ENCODE measurements around the gene CHD2. TPM values are rescaled to one million over a fixed set of nuclear protein-coding genes. Genes with fewer than 3 reads are reported as not detected.

The CHD2 gene
- total and polyA plus RNA-seq, 4 donors = 13.9 to 90.2 (median 49.4) TPM

- H3K9me3 ChIP-seq (ENCODE audit: control insufficient read depth in 4 of 4, low read length in 3 of 4) = no peaks in the 10 kb centered on the region
- TF ChIP-seq RXRA (IDR thresholded peaks at IDR 0.05) = no peak
- TF ChIP-seq YY1 (IDR thresholded peaks at IDR 0.05) = no peak
- TF ChIP-seq RAD21 (IDR thresholded peaks at IDR 0.05) = no peak
- TF ChIP-seq GABPA (IDR thresholded peaks at IDR 0.05 in 1 of 2, conservative IDR thresholded peaks at IDR 0.05 in 1 of 2) = no peak
- TF ChIP-seq FOXA2 (IDR thresholded peaks at IDR 0.05) = no peak
- TF ChIP-seq MAX (IDR thresholded peaks at IDR 0.05) = no peak
- no peak for TF ChIP-seq ATF3 (IDR thresholded peaks at IDR 0.05)
- TF ChIP-seq HNF4A (conservative IDR thresholded peaks at IDR 0.05) = no peak
- no peak for TF ChIP-seq FOXA1 (IDR thresholded peaks at IDR 0.05)
- TF ChIP-seq EGR1 (IDR thresholded peaks at IDR 0.05; ENCODE audit: low read depth in 2 of 2) = no peak
- TF ChIP-seq NR2F2 (IDR thresholded peaks at IDR 0.05) = no peak
- TF ChIP-seq TAF1 (conservative IDR thresholded peaks at IDR 0.05) = no peak
- no peak for TF ChIP-seq JUND (IDR thresholded peaks at IDR 0.05)
- TF ChIP-seq SP1 (IDR thresholded peaks at IDR 0.05) = no peak
- TF ChIP-seq HNF4G (IDR thresholded peaks at IDR 0.05) = no peak
- no peak for TF ChIP-seq CTCF (IDR thresholded peaks at IDR 0.05; ENCODE audit: low read depth, low read length, missing input control)
- no peak for TF ChIP-seq REST (IDR thresholded peaks at IDR 0.05)
- no peak for TF ChIP-seq ZBTB33 (IDR thresholded peaks at IDR 0.05)
- peaks cover 21 to 81% (median 66%) of the 10 kb centered on the region in 4 donors for H3K36me3 ChIP-seq (ENCODE audit: control insufficient read depth in 4 of 4, insufficient read depth in 3 of 4, low read depth in 1 of 4, low read length in 3 of 4)
- no peaks in the 10 kb centered on the region for H3K27me3 ChIP-seq (ENCODE audit: control insufficient read depth in 4 of 4, insufficient read depth in 4 of 4, low read length in 3 of 4)
- no peak overlapping the region for H3K9ac ChIP-seq (ENCODE audit: low read depth in 1 of 2, low read length in 2 of 2)
- 96% methylated on average over 4 of the region's 4 CpGs for WGBS
- no peak overlapping the region for H3K27ac ChIP-seq (ENCODE audit: low read depth in 1 of 2, low read length in 2 of 2)
- DNase-seq (ENCODE audit: low spot score) = no peak
- no peak overlapping the region for H3K4me3 ChIP-seq (ENCODE audit: low read depth in 1 of 3, low read length in 3 of 3)
- H3K4me1 ChIP-seq (ENCODE audit: control insufficient read depth in 4 of 4, insufficient read depth in 4 of 4, low read length in 3 of 4) = no peaks in the 10 kb centered on the region
Observed at GRCh38 chr15:92984161-92984560, 84.0 kb downstream of the CHD2 start.
